Neural cell (in vitro differentiated cells): ENCODE data around the gene ARMC2. TPM values are rescaled to one million over a fixed set of nuclear protein-coding genes. Genes with fewer than 3 reads are reported as not detected.

Source experiments
- H2AFZ ChIP-seq: fragments of 200-600, 300-800 bp; sonication (generic), shearing (Covaris generic); 2 replicates; pipeline ENCODE4 v1.6.0; 2014; ENCODE audit warnings: low read depth, mild to moderate bottlenecking, antibody characterized with exemption, low read length, moderate library complexity
- H3F3A ChIP-seq: fragments of 200-600 bp; shearing (Covaris generic); 2 replicates; pipeline ENCODE4 v1.6.1; 2016; ENCODE audit warnings: mild to moderate bottlenecking, moderate library complexity, mixed read lengths, antibody characterized with exemption, low read length; ENCODE audit not compliant: insufficient read depth, poor library complexity, severe bottlenecking
- H3K27ac ChIP-seq: fragments of 200-600, 300-800 bp; sonication (generic), shearing (Covaris generic); 2 replicates; pipeline ENCODE4 v1.5.1; 2014; ENCODE audit warnings: mild to moderate bottlenecking, low read length, moderate library complexity
- H3K27me3 ChIP-seq: fragments of 300-800, 200-600 bp; sonication (generic), shearing (Covaris generic); 2 replicates; pipeline ENCODE4 v1.6.0; 2014; ENCODE audit warnings: mild to moderate bottlenecking, low read depth, low read length, moderate library complexity; ENCODE audit not compliant: insufficient read depth
- H3K36me3 ChIP-seq: fragments of 300-800, 200-600 bp; sonication (generic), shearing (Covaris generic); 2 replicates; pipeline ENCODE4 v1.5.1; 2014; ENCODE audit warnings: mild to moderate bottlenecking, antibody characterized with exemption, low read length, moderate library complexity; ENCODE audit not compliant: insufficient read depth
- H3K4me2 ChIP-seq: fragments of 300-800, 200-600 bp; sonication (generic), shearing (Covaris generic); 2 replicates; pipeline ENCODE4 v1.6.0; 2014; ENCODE audit warnings: mild to moderate bottlenecking, low read length
- H3K4me3 ChIP-seq: fragments of 300-800, 200-600 bp; sonication (generic), shearing (Covaris generic); 2 replicates; pipeline ENCODE4 v1.5.1; 2014; ENCODE audit warnings: mild to moderate bottlenecking, low read length, moderate library complexity
- H3K79me2 ChIP-seq: fragments of 200-600 bp; shearing (Covaris generic); replicated peaks from 2 replicates; pipeline ENCODE4 v1.6.0; 2014; ENCODE audit warnings: mild to moderate bottlenecking, low read length, moderate library complexity; ENCODE audit not compliant: insufficient read depth
- H3K9ac ChIP-seq: fragments of 300-800, 200-600 bp; sonication (generic), shearing (Covaris generic); 2 replicates; pipeline ENCODE4 v1.6.1; 2016; ENCODE audit warnings: mild to moderate bottlenecking, low read length, mixed read lengths
- H3K9me2 ChIP-seq: fragments of 200-600 bp; shearing (Covaris generic); 2 replicates; pipeline ENCODE4 v1.6.1; 2016; ENCODE audit warnings: mild to moderate bottlenecking, low read length, mixed read lengths; ENCODE audit not compliant: insufficient read depth
- H3K9me3 ChIP-seq: fragments of 200-600, 300-800 bp; sonication (generic), shearing (Covaris generic); 2 replicates; pipeline ENCODE4 v1.6.1; 2016; ENCODE audit warnings: mild to moderate bottlenecking, mixed run types, low read length, moderate library complexity, mixed read lengths
- H4K20me1 ChIP-seq: fragments of 200-600 bp; shearing (Covaris generic); 2 replicates; pipeline ENCODE4 v1.6.1; 2016; ENCODE audit warnings: mild to moderate bottlenecking, mixed run types; ENCODE audit not compliant: insufficient read depth
- EP300 ChIP-seq: fragments of 450-650 bp; conservative IDR thresholded peaks from 2 replicates; pipeline ENCODE4 v1.6.1; 2014; ENCODE audit warnings: antibody characterized with exemption, mild to moderate bottlenecking, moderate library complexity; ENCODE audit not compliant: poor library complexity, severe bottlenecking
- EZH2 ChIP-seq: fragments of 200-600, 300-800 bp; shearing (Covaris generic), sonication (generic); IDR thresholded peaks from 2 replicates; pipeline ENCODE4 v1.6.1; 2014; ENCODE audit warnings: antibody characterized with exemption, low read length, borderline replicate concordance, mild to moderate bottlenecking; ENCODE audit not compliant: insufficient read depth, poor library complexity, severe bottlenecking
- MXI1 ChIP-seq: fragments of 450-650 bp; conservative IDR thresholded peaks from 2 replicates; pipeline ENCODE4 v1.6.1; 2014; ENCODE audit warnings: antibody characterized with exemption, mild to moderate bottlenecking; ENCODE audit not compliant: poor library complexity, severe bottlenecking
- POLR2AphosphoS5 ChIP-seq: IDR thresholded peaks from 2 replicates; pipeline ENCODE4 v1.6.1; 2012
- RAD21 ChIP-seq: fragments of 450-650 bp; conservative IDR thresholded peaks from 2 replicates; pipeline ENCODE4 v1.6.1; 2014; ENCODE audit warnings: antibody characterized with exemption, mild to moderate bottlenecking, moderate library complexity
- SMC3 ChIP-seq: fragments of 450-650 bp; conservative IDR thresholded peaks from 2 replicates; pipeline ENCODE4 v1.6.1; 2014; ENCODE audit warnings: antibody characterized with exemption, mild to moderate bottlenecking, moderate library complexity; ENCODE audit not compliant: poor library complexity
- TAF1 ChIP-seq: IDR thresholded peaks from 2 replicates; pipeline ENCODE4 v1.6.1; 2012; ENCODE audit warnings: low read depth
- polyA plus RNA-seq: library from polyadenylated mRNA; depleted of rRNA; stranded (reverse); fragments of >200 nt; gene quantifications from 2 replicates; pipeline ENCODE4 v1.2.3, GENCODE V29; 2014
- TF ChIP-seq, protein P1 (sequence below): IDR thresholded peaks from 2 replicates; pipeline ENCODE4 v1.6.1; 2012; ENCODE audit warnings: borderline replicate concordance
- TF ChIP-seq, protein P2 (sequence below): fragments of 450-650 bp; IDR thresholded peaks from 2 replicates; pipeline ENCODE4 v1.5.1; 2014; ENCODE audit warnings: antibody characterized with exemption, mild to moderate bottlenecking, moderate library complexity; ENCODE audit not compliant: poor library complexity, severe bottlenecking

Gene ARMC2
- polyA plus RNA-seq, 1 donor from 2014 or later, result 18.6 TPM

DNA sequence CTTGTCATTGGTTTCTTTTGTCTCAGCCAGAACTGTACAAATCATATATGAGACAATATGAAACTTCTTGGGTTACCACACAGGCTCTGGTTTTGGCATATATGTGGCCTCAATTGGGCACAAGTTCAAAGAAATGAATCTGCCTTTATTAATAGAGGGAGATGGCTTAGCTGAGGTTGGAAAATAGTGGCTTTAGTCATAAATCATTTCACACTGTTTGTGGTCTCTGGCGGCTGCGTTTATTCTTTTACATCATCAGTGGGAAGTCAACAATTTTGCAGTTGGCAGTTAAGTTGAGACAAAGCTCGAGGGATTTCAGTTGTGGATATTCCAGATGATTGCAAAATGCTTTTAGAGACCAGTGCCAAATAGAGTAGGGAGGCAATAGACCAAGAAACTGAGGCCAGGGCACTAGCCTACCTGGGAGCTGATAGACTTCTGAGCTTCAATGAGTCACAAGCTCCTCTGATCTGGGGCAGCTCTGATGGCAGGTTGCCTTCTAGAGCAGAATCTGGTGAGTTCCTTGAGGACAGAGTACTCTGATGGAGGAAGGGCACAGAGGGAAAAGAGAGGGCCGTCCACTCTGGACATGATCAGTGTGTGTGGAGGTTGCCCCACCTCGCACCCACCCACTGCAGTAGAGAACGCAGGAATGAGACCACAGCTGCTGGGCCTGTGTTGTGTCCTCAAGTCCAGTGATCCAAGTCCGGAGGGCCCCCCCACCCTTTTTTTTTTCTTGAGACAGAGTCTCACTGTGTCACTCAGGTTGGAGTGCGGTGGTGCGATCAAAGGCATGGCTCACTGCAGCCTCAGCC, 73.5 kb downstream of the ARMC2 start:
- H3K79me2 ChIP-seq, result no peaks in the 10 kb centered on the region
- no peaks in the 10 kb centered on the region for H3F3A ChIP-seq
- no peak overlapping the region for H3K27ac ChIP-seq
- H2AFZ ChIP-seq, result no peak overlapping the region
- H3K4me3 ChIP-seq, result no peak overlapping the region
- no peaks in the 10 kb centered on the region for H3K9me3 ChIP-seq
- no peak overlapping the region for H3K4me2 ChIP-seq
- H3K27me3 ChIP-seq, result no peaks in the 10 kb centered on the region
- TF ChIP-seq, protein P1, sequence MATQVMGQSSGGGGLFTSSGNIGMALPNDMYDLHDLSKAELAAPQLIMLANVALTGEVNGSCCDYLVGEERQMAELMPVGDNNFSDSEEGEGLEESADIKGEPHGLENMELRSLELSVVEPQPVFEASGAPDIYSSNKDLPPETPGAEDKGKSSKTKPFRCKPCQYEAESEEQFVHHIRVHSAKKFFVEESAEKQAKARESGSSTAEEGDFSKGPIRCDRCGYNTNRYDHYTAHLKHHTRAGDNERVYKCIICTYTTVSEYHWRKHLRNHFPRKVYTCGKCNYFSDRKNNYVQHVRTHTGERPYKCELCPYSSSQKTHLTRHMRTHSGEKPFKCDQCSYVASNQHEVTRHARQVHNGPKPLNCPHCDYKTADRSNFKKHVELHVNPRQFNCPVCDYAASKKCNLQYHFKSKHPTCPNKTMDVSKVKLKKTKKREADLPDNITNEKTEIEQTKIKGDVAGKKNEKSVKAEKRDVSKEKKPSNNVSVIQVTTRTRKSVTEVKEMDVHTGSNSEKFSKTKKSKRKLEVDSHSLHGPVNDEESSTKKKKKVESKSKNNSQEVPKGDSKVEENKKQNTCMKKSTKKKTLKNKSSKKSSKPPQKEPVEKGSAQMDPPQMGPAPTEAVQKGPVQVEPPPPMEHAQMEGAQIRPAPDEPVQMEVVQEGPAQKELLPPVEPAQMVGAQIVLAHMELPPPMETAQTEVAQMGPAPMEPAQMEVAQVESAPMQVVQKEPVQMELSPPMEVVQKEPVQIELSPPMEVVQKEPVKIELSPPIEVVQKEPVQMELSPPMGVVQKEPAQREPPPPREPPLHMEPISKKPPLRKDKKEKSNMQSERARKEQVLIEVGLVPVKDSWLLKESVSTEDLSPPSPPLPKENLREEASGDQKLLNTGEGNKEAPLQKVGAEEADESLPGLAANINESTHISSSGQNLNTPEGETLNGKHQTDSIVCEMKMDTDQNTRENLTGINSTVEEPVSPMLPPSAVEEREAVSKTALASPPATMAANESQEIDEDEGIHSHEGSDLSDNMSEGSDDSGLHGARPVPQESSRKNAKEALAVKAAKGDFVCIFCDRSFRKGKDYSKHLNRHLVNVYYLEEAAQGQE, result no peak
- TF ChIP-seq EP300 (no peak), SMC3 (no peak), POLR2AphosphoS5 (no peak), MXI1 (no peak), TAF1 (no peak), EZH2 (no peak), RAD21 (no peak)
- TF ChIP-seq, protein P2, sequence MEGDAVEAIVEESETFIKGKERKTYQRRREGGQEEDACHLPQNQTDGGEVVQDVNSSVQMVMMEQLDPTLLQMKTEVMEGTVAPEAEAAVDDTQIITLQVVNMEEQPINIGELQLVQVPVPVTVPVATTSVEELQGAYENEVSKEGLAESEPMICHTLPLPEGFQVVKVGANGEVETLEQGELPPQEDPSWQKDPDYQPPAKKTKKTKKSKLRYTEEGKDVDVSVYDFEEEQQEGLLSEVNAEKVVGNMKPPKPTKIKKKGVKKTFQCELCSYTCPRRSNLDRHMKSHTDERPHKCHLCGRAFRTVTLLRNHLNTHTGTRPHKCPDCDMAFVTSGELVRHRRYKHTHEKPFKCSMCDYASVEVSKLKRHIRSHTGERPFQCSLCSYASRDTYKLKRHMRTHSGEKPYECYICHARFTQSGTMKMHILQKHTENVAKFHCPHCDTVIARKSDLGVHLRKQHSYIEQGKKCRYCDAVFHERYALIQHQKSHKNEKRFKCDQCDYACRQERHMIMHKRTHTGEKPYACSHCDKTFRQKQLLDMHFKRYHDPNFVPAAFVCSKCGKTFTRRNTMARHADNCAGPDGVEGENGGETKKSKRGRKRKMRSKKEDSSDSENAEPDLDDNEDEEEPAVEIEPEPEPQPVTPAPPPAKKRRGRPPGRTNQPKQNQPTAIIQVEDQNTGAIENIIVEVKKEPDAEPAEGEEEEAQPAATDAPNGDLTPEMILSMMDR, result no peak
- no peaks in the 10 kb centered on the region for H4K20me1 ChIP-seq
- no peak overlapping the region for H3K9ac ChIP-seq
- H3K36me3 ChIP-seq, result no peaks in the 10 kb centered on the region
- H3K9me2 ChIP-seq, result no peaks in the 10 kb centered on the region

GRCh38 chr6:108922499-108922898, 74.3 kb downstream of the ARMC2 start:
- TF ChIP-seq MXI1 (no peak), TAF1 (no peak), EZH2 (no peak), SMC3 (no peak)
- Histone ChIP-seq H3K9me3 (no peaks in the 10 kb centered on the region), H3K27me3 (no peaks in the 10 kb centered on the region), H3F3A (no peaks in the 10 kb centered on the region), H3K9ac (no peak overlapping the region), H4K20me1 (no peaks in the 10 kb centered on the region), H3K79me2 (no peaks in the 10 kb centered on the region), H3K27ac (no peak overlapping the region), H2AFZ (no peak overlapping the region), H3K36me3 (no peaks in the 10 kb centered on the region), H3K9me2 (no peaks in the 10 kb centered on the region), H3K4me2 (no peak overlapping the region), H3K4me3 (no peak overlapping the region)
